Stomach (tissue), 9 donors: ENCODE results near the gene CCNT2. TPM values are rescaled to one million over a fixed set of nuclear protein-coding genes. Genes with fewer than 3 reads are reported as not detected.
"Not testable (repeated sequence)": the region's sequence is repeated elsewhere in the genome, so short reads cannot be mapped to it uniquely, and the experiment has no call there.

Experiments used
- DNase-seq, 2 donors: peaks; one replicate each; pipeline versions ENCODE4 v3.0.0 to v3.0.0-alpha.2; 2013 to 2019
- H3K27ac ChIP-seq, 5 donors: fragments of 200-600 bp in 4 of 5; sonication (generic) in 4 of 5; one replicate each; pipeline ENCODE4 v1.5.1; 2013 to 2019; ENCODE audit warnings: mild to moderate bottlenecking in 1 of 5, moderate library complexity in 1 of 5
- H3K27me3 ChIP-seq, 3 donors: fragments of 200-600 bp; sonication (generic); one replicate each; pipeline ENCODE4 v1.5.1; 2017 to 2019; ENCODE audit warnings: mixed run types in 1 of 3
- H3K36me3 ChIP-seq, 4 donors: fragments of 200-600 bp; sonication (generic); 1 replicate in 3 of 4; 2 replicates in 1 of 4; pipeline ENCODE4 v1.5.1; 2016 to 2019
- H3K4me1 ChIP-seq, 4 donors: fragments of 200-600 bp; sonication (generic); one replicate each; pipeline ENCODE4 v1.5.1; 2016 to 2019
- H3K4me3 ChIP-seq, 4 donors: fragments of 200-600 bp; sonication (generic) in 3 of 4; one replicate each; pipeline ENCODE4 v1.5.1; 2016 to 2019; ENCODE audit warnings: mild to moderate bottlenecking in 1 of 4
- H3K9me3 ChIP-seq, 4 donors: fragments of 200-600 bp; sonication (generic); one replicate each; pipeline ENCODE4 v1.5.1; 2016 to 2019
- EP300 ChIP-seq: sonication (generic); formaldehyde crosslinking; IDR thresholded peaks from one replicate; pipeline ENCODE4 v1.6.1; 2017; ENCODE audit warnings: antibody characterized with exemption
- POLR2A ChIP-seq, 4 donors: fragments of 450-650 bp; IDR thresholded peaks; one replicate each; pipeline ENCODE4 v1.6.1; 2016; ENCODE audit warnings: antibody characterized with exemption in 4 of 4, control low read depth in 2 of 4, mild to moderate bottlenecking in 1 of 4, moderate library complexity in 1 of 4
- POLR2AphosphoS5 ChIP-seq, 3 donors: sonication (generic); formaldehyde crosslinking; IDR thresholded peaks; one replicate each; pipeline ENCODE4 v1.6.1; 2016; ENCODE audit warnings: antibody characterized with exemption in 3 of 3
- WGBS, 5 donors: extraction: QIAGEN DNeasy Blood & Tissue Kit in 3 of 5; methylation state at CpG; one replicate each; pipeline versions ENCODE4 v1.1.5 to v1.1.7; 2013 to 2018; 5-methylcytosine and 5-hydroxymethylcytosine counted together
- intact Hi-C: fragments of 100-400 bp; cut with DNase I; formaldehyde crosslinking; loops from one replicate; pipeline ENCODE4 v1.15.1; 2023; ENCODE audit warnings: low total_unique reads
- polyA plus RNA-seq, 3 donors: library from polyadenylated mRNA; stranded (reverse); fragments of 200-250 nt; gene quantifications; one replicate each; pipeline ENCODE4 v1.2.3, GENCODE V29; 2013
- total RNA-seq, 5 donors: library from RNA; depleted of rRNA; stranded (reverse); fragments of >200 nt; gene quantifications; one replicate each; pipeline versions ENCODE4 v1.1.0 to v1.2.3, GENCODE V29; 2014 to 2016
- TF ChIP-seq, protein P1 (sequence below), 7 experiments: fragments of 450-650 bp in 4 of 7; fragments of 200-600 bp in 3 of 7; sonication (generic) in 3 of 7; IDR thresholded peaks; one replicate each; pipeline ENCODE4 v1.5.1; 2016 to 2019; ENCODE audit warnings: antibody characterized with exemption in 7 of 7, control low read depth in 2 of 7, mild to moderate bottlenecking in 1 of 7
- donor health status: healthy with polysubstance abuse.
- donor health status: Bipolar disorder and iron deficiency.
- donor health status: healthy.

CCNT2 gene
- total and polyA plus RNA-seq, 8 donors: 4.4 to 119 (median 17.6) TPM

- intact Hi-C loops: no loop called here
- Histone ChIP-seq H3K4me3 (no peak overlapping the region), H3K4me1 (peaks cover 0 to 17% (median 9%) of the 10 kb centered on the region in 4 donors), H3K27ac (no peak overlapping the region), H3K27me3 (no peaks in the 10 kb centered on the region), H3K36me3 (peaks cover 32 to 86% (median 84%) of the 10 kb centered on the region in 4 donors), H3K9me3 (no peaks in the 10 kb centered on the region)
- WGBS, 5 donors: 86 to 100% (median 95%) methylated on average over 5 of the region's 5 CpGs
- TF ChIP-seq, protein P1, sequence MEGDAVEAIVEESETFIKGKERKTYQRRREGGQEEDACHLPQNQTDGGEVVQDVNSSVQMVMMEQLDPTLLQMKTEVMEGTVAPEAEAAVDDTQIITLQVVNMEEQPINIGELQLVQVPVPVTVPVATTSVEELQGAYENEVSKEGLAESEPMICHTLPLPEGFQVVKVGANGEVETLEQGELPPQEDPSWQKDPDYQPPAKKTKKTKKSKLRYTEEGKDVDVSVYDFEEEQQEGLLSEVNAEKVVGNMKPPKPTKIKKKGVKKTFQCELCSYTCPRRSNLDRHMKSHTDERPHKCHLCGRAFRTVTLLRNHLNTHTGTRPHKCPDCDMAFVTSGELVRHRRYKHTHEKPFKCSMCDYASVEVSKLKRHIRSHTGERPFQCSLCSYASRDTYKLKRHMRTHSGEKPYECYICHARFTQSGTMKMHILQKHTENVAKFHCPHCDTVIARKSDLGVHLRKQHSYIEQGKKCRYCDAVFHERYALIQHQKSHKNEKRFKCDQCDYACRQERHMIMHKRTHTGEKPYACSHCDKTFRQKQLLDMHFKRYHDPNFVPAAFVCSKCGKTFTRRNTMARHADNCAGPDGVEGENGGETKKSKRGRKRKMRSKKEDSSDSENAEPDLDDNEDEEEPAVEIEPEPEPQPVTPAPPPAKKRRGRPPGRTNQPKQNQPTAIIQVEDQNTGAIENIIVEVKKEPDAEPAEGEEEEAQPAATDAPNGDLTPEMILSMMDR (IDR thresholded peaks at IDR 0.05): no peak
- TF ChIP-seq POLR2A (IDR thresholded peaks at IDR 0.05): no peak
- TF ChIP-seq POLR2AphosphoS5 (IDR thresholded peaks at IDR 0.05): no peak
- no peak for TF ChIP-seq EP300
- no peak for DNase-seq
These were observed 35.4 kb downstream of the CCNT2 start for GRCh38 chr2:134954065-134954464.

- 8 to 63% (median 26%) methylated on average over 1 of the region's 1 CpG for WGBS, 5 donors
- no peak overlapping the region for H3K4me3 ChIP-seq
- peaks cover 0 to 12% (median 6%) of the 10 kb centered on the region in 4 donors for H3K4me1 ChIP-seq
- intact Hi-C loops: no loop called here
- H3K9me3 ChIP-seq: no peaks in the 10 kb centered on the region
- peak in 1 of 2 donors; percentile 33 for DNase-seq
- no peaks in the 10 kb centered on the region for H3K27me3 ChIP-seq
- peaks cover 22 to 72% (median 68%) of the 10 kb centered on the region in 4 donors for H3K36me3 ChIP-seq
- H3K27ac ChIP-seq: no peak overlapping the region
- TF ChIP-seq POLR2AphosphoS5 (IDR thresholded peaks at IDR 0.05): no peak
- TF ChIP-seq, protein P1 (IDR thresholded peaks at IDR 0.05): no peak
- no peak for TF ChIP-seq POLR2A (IDR thresholded peaks at IDR 0.05)
- TF ChIP-seq EP300: no peak
These were observed 37.1 kb downstream of the CCNT2 start for GRCh38 chr2:134955744-134956143.

DNA sequence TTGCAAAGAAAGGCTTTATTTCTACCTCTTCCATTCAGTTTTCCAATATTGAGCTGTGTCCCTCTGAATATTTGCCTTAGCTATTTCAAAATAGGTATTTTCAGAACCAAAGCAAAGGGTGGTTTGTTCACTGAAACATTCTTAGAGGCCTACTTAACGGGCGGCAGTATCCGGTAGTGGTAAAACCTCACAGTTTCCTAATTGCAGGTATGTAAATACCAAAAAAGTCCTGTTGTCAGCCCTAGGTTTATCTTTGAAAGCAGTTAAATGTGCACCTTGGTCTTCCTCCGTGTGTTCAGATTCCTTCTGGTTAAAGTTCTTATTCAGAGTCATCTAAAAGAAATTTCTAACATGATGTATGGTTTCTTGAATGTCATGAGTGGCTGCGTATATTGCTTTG lies 38.9 kb downstream of the CCNT2 start:
- peaks cover 0 to 12% (median 6%) of the 10 kb centered on the region in 4 donors for H3K4me1 ChIP-seq
- H3K27me3 ChIP-seq: no peaks in the 10 kb centered on the region
- WGBS, 5 donors: 86 to 96% (median 89%) methylated on average over 5 of the region's 5 CpGs
- H3K36me3 ChIP-seq: peaks cover 22 to 58% (median 52%) of the 10 kb centered on the region in 4 donors
- H3K4me3 ChIP-seq: no peak overlapping the region
- H3K9me3 ChIP-seq: no peaks in the 10 kb centered on the region
- intact Hi-C loops: no loop called here
- DNase-seq: no peak
- H3K27ac ChIP-seq: no peak overlapping the region
- TF ChIP-seq EP300 (no peak), POLR2A (IDR thresholded peaks at IDR 0.05) (no peak), POLR2AphosphoS5 (IDR thresholded peaks at IDR 0.05) (no peak)
- TF ChIP-seq, protein P1 (IDR thresholded peaks at IDR 0.05): no peak

- H3K9me3 ChIP-seq, intact Hi-C loops, H3K4me1 ChIP-seq: not testable (repeated sequence)
These were observed 48.5 kb downstream of the CCNT2 start for GRCh38 chr2:134967166-134967565.

GRCh38 chr2:134973241-134974138 lies 54.9 kb downstream of the CCNT2 start:
- TF ChIP-seq POLR2A (IDR thresholded peaks at IDR 0.05) (no peak), POLR2AphosphoS5 (IDR thresholded peaks at IDR 0.05) (no peak), EP300 (no peak)
- TF ChIP-seq, protein P1 (IDR thresholded peaks at IDR 0.05): no peak
- Histone ChIP-seq H3K4me1 (no peaks in the 10 kb centered on the region), H3K9me3 (peaks cover 0 to 22% (median 13%) of the 10 kb centered on the region in 4 donors), H3K4me3 (no peak overlapping the region), H3K36me3 (no peaks in the 10 kb centered on the region), H3K27me3 (no peaks in the 10 kb centered on the region), H3K27ac (no peak overlapping the region)
- 71 to 91% (median 83%) methylated on average over 2 of the region's 2 CpGs for WGBS, 5 donors
- intact Hi-C loops: no loop called here
- DNase-seq: no peak

More at GRCh38 chr2:134967166-134967565, 48.5 kb downstream of the CCNT2 start:
- not testable (repeated sequence) for H3K27me3 ChIP-seq, H3K27ac ChIP-seq, H3K36me3 ChIP-seq, H3K4me3 ChIP-seq, DNase-seq
- WGBS, 5 donors: 67 to 86% (median 77%) methylated on average over 10 of the region's 10 CpGs
